Astrocyte (in vitro differentiated cells and primary cell): ENCODE results near the gene INPPL1.

Experiments used
- CTCF ChIP-seq: IDR thresholded peaks from 2 replicates; pipeline ENCODE4 v1.5.1; 2011; ENCODE audit warnings: low read depth, mild to moderate bottlenecking, inconsistent platforms, low read length, moderate library complexity; ENCODE audit not compliant: insufficient read depth
- EZH2 ChIP-seq: IDR thresholded peaks from 2 replicates; pipeline ENCODE4 v1.6.1; 2012; ENCODE audit warnings: mild to moderate bottlenecking, low read length, inconsistent platforms; ENCODE audit not compliant: insufficient read depth

GRCh38 chr11:72203163-72203562 lies 21.4 kb upstream of the INPPL1 start:
- no peak for TF ChIP-seq CTCF
- no peak for TF ChIP-seq EZH2
